ENCODE results near the gene CER1. TPM values are rescaled to one million over a fixed set of nuclear protein-coding genes. Genes with fewer than 3 reads are reported as not detected.

CER1 gene
- total and polyA plus RNA-seq, 2 of the 8 experiments (the other 6 are each of a cell fraction or from before 2014, with no cell fraction given): 0.26 to 3.4 TPM

DNA sequence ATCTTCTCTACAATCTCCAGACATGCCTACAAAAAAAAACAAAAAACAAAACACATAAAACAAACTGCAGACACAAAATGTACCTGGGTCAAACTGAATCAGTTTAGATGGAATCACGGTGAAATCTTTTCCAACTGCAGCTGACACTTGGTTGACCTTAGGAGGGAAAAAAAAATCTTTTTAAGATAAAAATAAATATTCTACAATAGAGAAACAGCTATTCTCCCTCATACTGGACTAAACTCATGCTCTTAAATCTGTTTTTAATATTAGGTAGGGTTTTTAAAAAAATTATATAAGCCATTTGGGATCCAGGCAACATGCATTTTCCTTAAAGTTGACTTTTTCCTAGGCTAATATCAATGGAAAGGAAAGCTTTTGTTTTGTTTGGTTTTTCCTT, 33.8 kb upstream of the CER1 start:
- Histone ChIP-seq H3K79me2 (ENCODE audit: control insufficient read depth in 1 of 2, insufficient read depth in 2 of 2, low read length in 2 of 2) (no peaks in the 10 kb centered on the region), H2BK15ac (ENCODE audit: low read length) (no peak overlapping the region), H2AK5ac (ENCODE audit: low read depth, low read length) (no peak overlapping the region), H4K91ac (replicated peaks; ENCODE audit: insufficient read length, low read length) (no peak overlapping the region), H3K4me3 (ENCODE audit: extremely low read depth in 1 of 4, insufficient read depth in 2 of 4, low read depth in 3 of 4, low read length in 4 of 4) (no peak overlapping the region), H3K4me1 (replicated peaks in 1 of 4; ENCODE audit: control insufficient read depth in 3 of 4, insufficient read depth in 4 of 4, low read length in 3 of 4) (no peaks in the 10 kb centered on the region), H2BK5ac (ENCODE audit: low read depth, low read length) (no peak overlapping the region), H2BK12ac (ENCODE audit: low read depth, low read length) (no peak overlapping the region), H3K4me2 (ENCODE audit: insufficient read depth in 1 of 2, low read depth in 2 of 2, low read length in 2 of 2) (no peak overlapping the region), H4K5ac (ENCODE audit: insufficient read length, low read depth, low read length) (no peak overlapping the region), H3K23me2 (ENCODE audit: low read depth, low read length) (no peaks in the 10 kb centered on the region), H3K18ac (ENCODE audit: extremely low read depth, low read length) (no peak overlapping the region), H3K36me3 (ENCODE audit: control insufficient read depth in 2 of 4, insufficient read depth in 4 of 4, low read length in 3 of 4) (no peaks in the 10 kb centered on the region), H4K8ac (ENCODE audit: extremely low read depth, insufficient read depth, low read length) (no peak overlapping the region), H2BK20ac (ENCODE audit: low read length) (no peak overlapping the region), H3K23ac (ENCODE audit: insufficient read length) (no peak overlapping the region), H3K27me3 (replicated peaks in 1 of 4; ENCODE audit: control insufficient read depth in 3 of 4, extremely low read depth in 1 of 4, insufficient read depth in 3 of 4, low read length in 3 of 4) (no peaks in the 10 kb centered on the region), H3K79me1 (ENCODE audit: low read depth, low read length) (no peaks in the 10 kb centered on the region), H2AFZ (ENCODE audit: low read length) (no peak overlapping the region), H3K9ac (replicated peaks in 1 of 4; ENCODE audit: extremely low read depth in 1 of 4, low read depth in 3 of 4, low read length in 3 of 4) (no peak overlapping the region), H2BK120ac (replicated peaks; ENCODE audit: low read depth, low read length) (no peak overlapping the region), H3K4ac (replicated peaks; ENCODE audit: insufficient read length, low read depth, low read length) (no peak overlapping the region), H3K14ac (ENCODE audit: insufficient read length) (no peak overlapping the region), H3K56ac (replicated peaks; ENCODE audit: insufficient read length, low read depth, low read length) (no peak overlapping the region), H3K27ac (ENCODE audit: low read depth, low read length) (no peak overlapping the region), H4K20me1 (replicated peaks in 1 of 2; ENCODE audit: control insufficient read depth in 1 of 2, insufficient read depth in 2 of 2, low read length in 2 of 2) (no peaks in the 10 kb centered on the region), H3K9me3 (ENCODE audit: insufficient read depth in 2 of 2, low read depth in 1 of 2, low read length in 1 of 2) (no peaks in the 10 kb centered on the region)
- ChIA-PET CTCF (ENCODE audit: partially characterized antibody) (interaction anchor here (0.6 to 2.9 kb wide), 3 partner anchors 13 to 313 kb away, joined by 3 to 16 read pairs (median 3); no protein-coding TSS in a partner anchor), POLR2A (ENCODE audit: partially characterized antibody) (no interaction called here)
- no peak for DNase-seq (ENCODE audit: low read depth in 1 of 2, low spot score in 2 of 2)
- no peak for FAIRE-seq
- 86% methylated on average over 1 of the region's 1 CpG; no CpG with 5 or more reads in 1 of the 2 experiments for WGBS, 2 experiments (ENCODE audit: extremely low coverage in 1 of 2, insufficient coverage in 1 of 2, insufficient read length in 1 of 2, insufficient replicate concordance in 2 of 2, low coverage in 1 of 2, low lambda C conversion rate in 2 of 2, missing lambda C conversion rate in 1 of 2)
- TF ChIP-seq SP1 (IDR thresholded peaks at IDR 0.05; ENCODE audit: low read depth, low read length): no peak
- no peak for TF ChIP-seq SP4 (IDR thresholded peaks at IDR 0.05; ENCODE audit: low read length)
- no peak for TF ChIP-seq POLR2A (IDR thresholded peaks at IDR 0.05; ENCODE audit: control extremely low read depth in 1 of 2, low read depth in 2 of 2, low read length in 2 of 2)
- TF ChIP-seq KDM4A (IDR thresholded peaks at IDR 0.05; ENCODE audit: low read depth, low read length, severe bottlenecking): no peak
- no peak for TF ChIP-seq GTF2F1 (IDR thresholded peaks at IDR 0.05; ENCODE audit: borderline replicate concordance, low read depth, low read length)
- no peak for TF ChIP-seq CBX5 (IDR thresholded peaks at IDR 0.05; ENCODE audit: low read depth, low read length)
- TF ChIP-seq CREB1 (IDR thresholded peaks at IDR 0.05): no peak
- no peak for TF ChIP-seq GABPA (IDR thresholded peaks at IDR 0.05; ENCODE audit: borderline replicate concordance, insufficient read depth, low read length)
- TF ChIP-seq SRF (IDR thresholded peaks at IDR 0.05; ENCODE audit: low read depth, low read length): no peak
- TF ChIP-seq SAP30 (IDR thresholded peaks at IDR 0.05; ENCODE audit: insufficient read depth, insufficient replicate concordance, low read length): no peak
- no peak for TF ChIP-seq SIN3A (conservative IDR thresholded peaks at IDR 0.05 in 1 of 2, IDR thresholded peaks at IDR 0.05 in 1 of 2; ENCODE audit: low read depth in 1 of 2, low read length in 2 of 2)
- TF ChIP-seq HDAC2 (IDR thresholded peaks at IDR 0.05; ENCODE audit: borderline replicate concordance in 1 of 2, low read depth in 2 of 2, low read length in 2 of 2): no peak
- TF ChIP-seq BCL11A (IDR thresholded peaks at IDR 0.05; ENCODE audit: low read depth in 2 of 2, low read length in 2 of 2): no peak
- no peak for TF ChIP-seq ZNF274 (IDR thresholded peaks at IDR 0.05; ENCODE audit: borderline replicate concordance, extremely low read depth, low read length)
